ENCODE measurements around the gene ALDH1L1.

Gene ALDH1L1

GRCh38 chr3:126126811-126127431 lies 53.5 kb downstream of the ALDH1L1 start:
- Histone ChIP-seq H3K27ac (ENCODE audit: low read length) (no peak overlapping the region), H3K36me3 (ENCODE audit: control insufficient read depth, insufficient read depth, low read length) (no peaks in the 10 kb centered on the region), H3K4me1 (ENCODE audit: control insufficient read depth, insufficient read depth, low read length) (no peaks in the 10 kb centered on the region), H3K27me3 (ENCODE audit: control insufficient read depth, insufficient read depth, low read length) (no peaks in the 10 kb centered on the region), H3K9me3 (ENCODE audit: control insufficient read depth, insufficient read depth, low read length) (no peaks in the 10 kb centered on the region), H3K4me3 (ENCODE audit: low read length) (no peak overlapping the region)
- no CpG with 5 or more reads among the region's 10 CpGs for WGBS (ENCODE audit: insufficient coverage, insufficient read length)
- no peak for DNase-seq (ENCODE audit: low read depth, low spot score)

DNA sequence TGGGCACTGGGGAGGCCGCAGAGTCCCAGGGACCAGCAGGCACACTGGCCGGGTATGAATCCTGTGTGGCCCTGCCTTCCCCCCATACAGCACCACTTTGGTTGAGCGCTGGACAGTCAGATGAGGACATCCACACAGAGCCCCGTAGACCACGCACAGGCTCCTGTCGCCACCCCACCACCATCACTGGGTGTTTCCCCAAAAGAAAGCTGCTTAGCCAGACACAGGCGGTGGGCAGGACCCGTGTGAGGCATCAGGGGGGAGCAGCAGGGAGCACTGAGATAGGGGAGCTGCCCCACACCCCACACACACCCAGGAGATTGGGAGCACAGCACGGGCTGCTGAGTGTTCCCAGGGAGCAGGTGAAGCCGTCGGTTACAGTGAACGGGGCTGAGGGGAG lies 54.1 kb downstream of the ALDH1L1 start:
- Histone ChIP-seq H3K27me3 (ENCODE audit: control insufficient read depth, insufficient read depth, low read length) (no peaks in the 10 kb centered on the region), H3K9me3 (ENCODE audit: control insufficient read depth, insufficient read depth, low read length) (no peaks in the 10 kb centered on the region), H3K4me3 (ENCODE audit: low read length) (no peak overlapping the region), H3K36me3 (ENCODE audit: control insufficient read depth, insufficient read depth, low read length) (no peaks in the 10 kb centered on the region), H3K4me1 (ENCODE audit: control insufficient read depth, insufficient read depth, low read length) (no peaks in the 10 kb centered on the region), H3K27ac (ENCODE audit: low read length) (no peak overlapping the region)
- DNase-seq (ENCODE audit: low read depth, low spot score), result no peak
- no CpG with 5 or more reads among the region's 12 CpGs for WGBS (ENCODE audit: insufficient coverage, insufficient read length)

DNA sequence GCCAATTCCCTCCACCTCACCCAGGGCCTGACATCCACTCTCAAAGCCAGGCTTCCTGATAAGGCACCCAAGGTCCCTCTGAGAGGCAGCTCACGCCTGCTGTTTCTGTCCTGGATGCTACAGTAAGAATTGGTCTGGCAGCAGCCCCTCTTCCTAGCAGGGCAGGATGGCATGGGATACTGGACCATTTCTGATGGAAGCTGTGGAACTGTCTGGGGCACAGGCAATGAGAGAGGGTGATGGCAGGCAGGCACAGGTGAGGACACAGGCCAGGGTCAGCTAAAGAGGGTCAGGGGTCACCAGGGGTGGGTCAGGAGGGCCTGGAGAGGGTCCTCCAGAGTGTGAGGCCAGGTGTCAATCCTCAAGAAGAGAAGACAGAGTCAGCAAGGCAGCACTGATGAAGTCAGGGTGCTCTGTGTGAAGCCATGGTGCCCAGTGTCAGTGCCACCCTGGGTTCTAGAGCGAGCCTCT lies 54.6 kb downstream of the ALDH1L1 start:
- Histone ChIP-seq H3K27ac (ENCODE audit: low read length) (no peak overlapping the region), H3K36me3 (ENCODE audit: control insufficient read depth, insufficient read depth, low read length) (no peaks in the 10 kb centered on the region), H3K4me1 (ENCODE audit: control insufficient read depth, insufficient read depth, low read length) (no peaks in the 10 kb centered on the region), H3K27me3 (ENCODE audit: control insufficient read depth, insufficient read depth, low read length) (no peaks in the 10 kb centered on the region), H3K9me3 (ENCODE audit: control insufficient read depth, insufficient read depth, low read length) (no peaks in the 10 kb centered on the region), H3K4me3 (ENCODE audit: low read length) (no peak overlapping the region)
- no peak for DNase-seq (ENCODE audit: low read depth, low spot score)
- no CpG with 5 or more reads among the region's 2 CpGs for WGBS (ENCODE audit: insufficient coverage, insufficient read length)

DNA sequence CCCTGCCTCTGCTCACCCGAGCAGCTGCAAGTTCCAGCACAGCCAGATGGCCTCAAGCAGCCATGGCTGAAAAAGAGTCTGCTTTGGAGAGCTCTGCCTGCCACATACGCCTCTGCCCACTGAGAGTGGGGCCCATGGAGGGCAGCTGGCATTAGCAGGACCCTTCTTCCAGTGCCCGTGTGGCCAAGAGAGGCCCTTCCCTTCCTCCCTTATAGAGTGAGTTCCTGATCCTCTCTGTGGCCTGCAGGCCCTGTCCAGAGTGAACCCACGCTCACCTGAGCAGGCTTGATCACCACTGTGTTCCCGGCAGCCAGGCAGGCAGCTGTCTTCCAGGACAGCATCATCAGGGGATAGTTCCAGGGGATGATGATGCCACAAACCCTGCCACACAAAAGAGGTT lies 55.0 kb downstream of the ALDH1L1 start:
- H3K4me1 ChIP-seq (ENCODE audit: control insufficient read depth, insufficient read depth, low read length), result no peaks in the 10 kb centered on the region
- WGBS (ENCODE audit: insufficient coverage, insufficient read length), result no CpG with 5 or more reads among the region's 5 CpGs

DNA sequence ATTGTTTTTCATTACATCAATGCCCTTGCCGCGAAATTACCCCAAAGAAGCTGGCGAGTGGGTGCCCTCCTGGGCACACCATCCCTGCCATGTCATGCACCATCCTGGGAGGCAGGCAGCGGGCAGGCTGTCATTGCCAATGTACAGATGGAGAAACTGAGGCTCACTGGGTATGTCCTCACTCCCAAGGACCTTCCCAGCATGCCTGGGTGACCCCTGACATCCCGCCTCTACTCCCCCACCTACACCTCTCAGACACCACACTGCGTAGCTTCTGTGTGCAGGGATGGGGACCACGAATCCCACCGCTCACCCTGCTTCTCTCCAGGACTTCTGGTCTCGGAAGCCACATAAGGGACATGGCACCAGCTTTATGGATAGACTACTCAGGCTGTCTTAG lies 55.5 kb downstream of the ALDH1L1 start:
- DNase-seq (ENCODE audit: low read depth, low spot score), result no peak
- H3K4me1 ChIP-seq (ENCODE audit: control insufficient read depth, insufficient read depth, low read length), result no peaks in the 10 kb centered on the region
- no peaks in the 10 kb centered on the region for H3K36me3 ChIP-seq (ENCODE audit: control insufficient read depth, insufficient read depth, low read length)
- no peak overlapping the region for H3K4me3 ChIP-seq (ENCODE audit: low read length)
- H3K27ac ChIP-seq (ENCODE audit: low read length), result no peak overlapping the region
- H3K9me3 ChIP-seq (ENCODE audit: control insufficient read depth, insufficient read depth, low read length), result no peaks in the 10 kb centered on the region
- no peaks in the 10 kb centered on the region for H3K27me3 ChIP-seq (ENCODE audit: control insufficient read depth, insufficient read depth, low read length)
- no CpG with 5 or more reads among the region's 9 CpGs for WGBS (ENCODE audit: insufficient coverage, insufficient read length)

More for the DNA sequence above, 55.0 kb downstream of the ALDH1L1 start:
- DNase-seq (ENCODE audit: low read depth, low spot score), result no peak
- H3K27me3 ChIP-seq (ENCODE audit: control insufficient read depth, insufficient read depth, low read length), result no peaks in the 10 kb centered on the region
- no peak overlapping the region for H3K27ac ChIP-seq (ENCODE audit: low read length)
- no peaks in the 10 kb centered on the region for H3K9me3 ChIP-seq (ENCODE audit: control insufficient read depth, insufficient read depth, low read length)
- H3K4me3 ChIP-seq (ENCODE audit: low read length), result no peak overlapping the region
- no peaks in the 10 kb centered on the region for H3K36me3 ChIP-seq (ENCODE audit: control insufficient read depth, insufficient read depth, low read length)

- WGBS (ENCODE audit: insufficient coverage, insufficient read length), result no CpG with 5 or more reads among the region's 10 CpGs
- DNase-seq (ENCODE audit: low read depth, low spot score), result no peak
Observed at GRCh38 chr3:126124148-126124868, 56.1 kb downstream of the ALDH1L1 start.

DNA sequence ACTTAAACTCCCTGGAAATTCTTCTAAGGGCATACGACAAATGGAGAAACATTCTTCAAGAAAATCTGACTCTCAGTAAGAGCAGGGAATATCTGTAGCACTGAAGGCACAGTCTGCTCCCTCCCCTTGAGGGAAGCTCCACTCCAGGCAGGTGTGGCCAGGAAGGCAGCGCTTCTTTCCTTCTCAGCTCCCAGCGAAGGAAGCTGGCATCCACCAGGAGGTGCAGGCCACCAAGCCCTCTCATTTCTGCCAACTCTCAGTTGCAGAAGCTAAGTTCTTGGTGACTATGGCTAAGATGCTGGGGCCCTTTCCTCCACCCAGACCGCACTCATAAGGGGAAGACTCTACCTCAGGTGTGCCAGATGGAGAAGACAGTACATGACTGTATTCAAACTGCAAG lies 58.8 kb downstream of the ALDH1L1 start:
- Histone ChIP-seq H3K27me3 (ENCODE audit: control insufficient read depth, insufficient read depth, low read length) (no peaks in the 10 kb centered on the region), H3K4me1 (ENCODE audit: control insufficient read depth, insufficient read depth, low read length) (no peaks in the 10 kb centered on the region), H3K4me3 (ENCODE audit: low read length) (no peak overlapping the region), H3K36me3 (ENCODE audit: control insufficient read depth, insufficient read depth, low read length) (no peaks in the 10 kb centered on the region), H3K27ac (ENCODE audit: low read length) (no peak overlapping the region), H3K9me3 (ENCODE audit: control insufficient read depth, insufficient read depth, low read length) (no peaks in the 10 kb centered on the region)
- DNase-seq (ENCODE audit: low read depth, low spot score), result no peak
- WGBS (ENCODE audit: insufficient coverage, insufficient read length), result no CpG with 5 or more reads among the region's 4 CpGs

More at GRCh38 chr3:126124148-126124868, 56.1 kb downstream of the ALDH1L1 start:
- no peak overlapping the region for H3K27ac ChIP-seq (ENCODE audit: low read length)
- H3K4me1 ChIP-seq (ENCODE audit: control insufficient read depth, insufficient read depth, low read length), result no peaks in the 10 kb centered on the region
- H3K4me3 ChIP-seq (ENCODE audit: low read length), result no peak overlapping the region
- H3K9me3 ChIP-seq (ENCODE audit: control insufficient read depth, insufficient read depth, low read length), result no peaks in the 10 kb centered on the region
- H3K27me3 ChIP-seq (ENCODE audit: control insufficient read depth, insufficient read depth, low read length), result no peaks in the 10 kb centered on the region
- H3K36me3 ChIP-seq (ENCODE audit: control insufficient read depth, insufficient read depth, low read length), result no peaks in the 10 kb centered on the region

DNA sequence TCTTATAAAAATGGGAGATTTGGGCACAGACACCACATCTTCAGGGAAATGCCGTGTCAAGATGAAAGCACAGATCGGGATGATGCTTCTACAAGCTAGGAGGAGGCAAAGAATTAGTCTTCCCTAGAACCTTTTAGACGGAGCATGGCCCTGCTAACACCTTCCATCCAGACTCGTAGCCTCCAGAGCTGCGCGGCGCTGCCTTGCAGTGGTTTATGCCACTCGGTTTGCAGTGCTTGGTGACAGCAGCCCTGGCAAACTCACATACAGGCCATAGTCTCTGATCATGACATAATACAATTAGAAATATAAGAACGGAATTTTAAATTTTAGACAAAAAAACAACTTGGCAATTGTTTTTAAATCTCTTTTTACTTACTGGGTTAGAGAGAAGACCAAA lies 59.3 kb downstream of the ALDH1L1 start:
- Histone ChIP-seq H3K27ac (ENCODE audit: low read length) (no peak overlapping the region), H3K36me3 (ENCODE audit: control insufficient read depth, insufficient read depth, low read length) (no peaks in the 10 kb centered on the region), H3K4me3 (ENCODE audit: low read length) (no peak overlapping the region), H3K4me1 (ENCODE audit: control insufficient read depth, insufficient read depth, low read length) (no peaks in the 10 kb centered on the region), H3K27me3 (ENCODE audit: control insufficient read depth, insufficient read depth, low read length) (no peaks in the 10 kb centered on the region), H3K9me3 (ENCODE audit: control insufficient read depth, insufficient read depth, low read length) (no peaks in the 10 kb centered on the region)
- DNase-seq (ENCODE audit: low read depth, low spot score), result no peak
- WGBS (ENCODE audit: insufficient coverage, insufficient read length), result no CpG with 5 or more reads among the region's 9 CpGs

- Histone ChIP-seq H3K4me3 (ENCODE audit: low read length) (no peak overlapping the region), H3K4me1 (ENCODE audit: control insufficient read depth, insufficient read depth, low read length) (no peaks in the 10 kb centered on the region; the same call in 1 of the 2 replicates), H3K9me3 (ENCODE audit: control insufficient read depth, insufficient read depth, low read length) (no peaks in the 10 kb centered on the region), H3K36me3 (ENCODE audit: control insufficient read depth, insufficient read depth, low read length) (no peaks in the 10 kb centered on the region), H3K27ac (ENCODE audit: low read length) (no peak overlapping the region), H3K27me3 (ENCODE audit: control insufficient read depth, insufficient read depth, low read length) (no peaks in the 10 kb centered on the region)
- no CpG with 5 or more reads among the region's 8 CpGs for WGBS (ENCODE audit: insufficient coverage, insufficient read length)
- DNase-seq (ENCODE audit: low read depth, low spot score), result no peak
Observed at GRCh38 chr3:126119976-126120375, 60.4 kb downstream of the ALDH1L1 start.

DNA sequence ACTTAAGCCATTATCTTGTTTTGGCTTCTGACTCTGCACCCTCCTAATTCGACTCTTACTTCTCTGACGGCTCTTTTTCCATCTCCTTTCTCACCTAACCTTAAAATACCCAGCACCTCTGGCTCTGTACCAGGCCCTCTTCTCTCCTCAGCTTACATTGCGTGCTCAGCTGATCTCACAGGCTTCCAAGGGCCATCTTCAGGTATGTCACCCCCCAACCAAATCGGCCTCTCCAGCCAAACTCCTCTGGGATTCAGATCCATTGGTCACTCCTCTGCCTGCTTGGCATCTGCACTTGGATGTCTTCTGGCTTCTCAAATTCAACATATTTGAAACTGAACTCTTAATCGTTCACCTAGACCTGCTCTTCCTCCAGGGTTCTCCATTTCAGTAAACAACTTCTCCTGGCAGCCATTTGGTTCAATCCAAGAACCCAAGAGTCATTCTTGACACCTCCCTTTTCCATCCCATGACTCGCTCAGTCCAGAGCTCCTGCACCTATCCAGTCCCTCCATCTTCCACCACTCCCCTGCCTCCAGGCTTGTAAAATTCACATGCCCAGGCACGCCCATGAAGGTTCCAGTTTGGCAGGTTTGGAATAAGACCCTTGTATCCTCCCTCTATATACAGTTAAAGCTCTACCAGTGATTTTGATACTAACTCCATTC lies 61.2 kb downstream of the ALDH1L1 start:
- H3K27me3 ChIP-seq (ENCODE audit: control insufficient read depth, insufficient read depth, low read length), result no peaks in the 10 kb centered on the region
- no CpG with 5 or more reads among the region's 7 CpGs for WGBS (ENCODE audit: insufficient coverage, insufficient read length)
- no peaks in the 10 kb centered on the region for H3K36me3 ChIP-seq (ENCODE audit: control insufficient read depth, insufficient read depth, low read length)
- H3K27ac ChIP-seq (ENCODE audit: low read length), result no peak overlapping the region
- H3K4me1 ChIP-seq (ENCODE audit: control insufficient read depth, insufficient read depth, low read length), result no peaks in the 10 kb centered on the region; the same call in 1 of the 2 replicates
- DNase-seq (ENCODE audit: low read depth, low spot score), result no peak
- no peaks in the 10 kb centered on the region for H3K9me3 ChIP-seq (ENCODE audit: control insufficient read depth, insufficient read depth, low read length)
- no peak overlapping the region for H3K4me3 ChIP-seq (ENCODE audit: low read length)
